KMS-11 (cell line): ENCODE measurements around the gene SMARCD3.

Source experiments
- H2AFZ ChIP-seq: fragments of 200-600 bp; sonication (generic); 2 replicates; pipeline ENCODE4 v1.6.1; 2016; ENCODE audit warnings: antibody characterized with exemption, mixed run types, low read depth
- H3K27ac ChIP-seq: fragments of 200-600 bp; sonication (generic); 2 replicates; pipeline ENCODE4 v1.6.1; 2016; ENCODE audit warnings: mild to moderate bottlenecking, mixed run types
- H3K27me3 ChIP-seq: fragments of 200-600 bp; sonication (generic); 2 replicates; pipeline ENCODE4 v1.6.1; 2017; ENCODE audit warnings: mild to moderate bottlenecking, low read depth, mixed run types, moderate library complexity; ENCODE audit not compliant: insufficient read depth
- H3K36me3 ChIP-seq: fragments of 200-600 bp; sonication (generic); 2 replicates; pipeline ENCODE4 v1.6.1; 2017; ENCODE audit warnings: mild to moderate bottlenecking, mixed run types; ENCODE audit not compliant: insufficient read depth
- H3K4me1 ChIP-seq: fragments of 200-600 bp; sonication (generic); 2 replicates; pipeline ENCODE4 v1.6.1; 2016; ENCODE audit warnings: mild to moderate bottlenecking, low read depth, mixed run types; ENCODE audit not compliant: poor library complexity, severe bottlenecking
- H3K4me2 ChIP-seq: fragments of 200-600 bp; sonication (generic); 2 replicates; pipeline ENCODE4 v1.7.0; 2016; ENCODE audit warnings: mild to moderate bottlenecking, mixed run types
- H3K4me3 ChIP-seq: fragments of 200-600 bp; sonication (generic); IDR thresholded peaks from 2 replicates; pipeline ENCODE4 v1.6.1; 2017; ENCODE audit warnings: low read depth, low read length, mixed read lengths; ENCODE audit not compliant: insufficient read depth
- H3K79me2 ChIP-seq: fragments of 200-600 bp; sonication (generic); 2 replicates; pipeline ENCODE4 v1.6.1; 2016; ENCODE audit warnings: low read depth, mixed run types; ENCODE audit not compliant: insufficient read depth
- H3K9ac ChIP-seq: fragments of 200-600 bp; sonication (generic); 2 replicates; pipeline ENCODE4 v1.6.1; 2016; ENCODE audit warnings: mild to moderate bottlenecking, mixed run types
- H4K20me1 ChIP-seq: fragments of 200-600 bp; sonication (generic); 2 replicates; pipeline ENCODE4 v1.6.1; 2016; ENCODE audit warnings: mild to moderate bottlenecking, mixed run types; ENCODE audit not compliant: insufficient read depth
- TF ChIP-seq, protein P1 (sequence below): fragments of 200-600 bp; sonication (generic); conservative IDR thresholded peaks from 2 replicates; pipeline ENCODE4 v1.6.1; 2017; ENCODE audit warnings: low read depth, mild to moderate bottlenecking, antibody characterized with exemption, low read length, moderate library complexity, mixed read lengths

The SMARCD3 gene

DNA sequence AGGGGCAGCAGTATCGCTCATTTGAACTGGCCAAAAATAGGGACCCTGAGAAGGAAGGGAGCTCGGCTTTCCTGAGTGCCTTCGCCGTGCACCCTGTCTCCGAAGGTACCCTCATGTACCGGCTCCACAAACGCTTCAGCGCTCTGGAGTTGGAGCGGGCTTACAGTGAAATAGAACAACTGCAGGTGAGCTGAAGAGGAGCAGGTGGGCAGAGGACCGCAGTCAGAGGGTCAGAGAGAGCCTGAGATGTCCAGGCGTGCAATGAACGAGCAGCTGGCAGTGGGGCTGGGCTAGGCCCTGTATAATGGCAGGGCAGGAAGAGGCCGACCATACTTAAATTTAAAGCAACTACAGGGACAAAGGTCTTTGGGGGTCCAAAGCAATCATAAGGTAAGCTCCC lies 12.1 kb downstream of the SMARCD3 start:
- Histone ChIP-seq H2AFZ (no peak overlapping the region), H3K27me3 (no peaks in the 10 kb centered on the region), H3K4me1 (peaks cover 15% of the 10 kb centered on the region), H3K4me3 (no peak overlapping the region), H3K4me2 (no peak overlapping the region), H4K20me1 (no peaks in the 10 kb centered on the region), H3K27ac (no peak overlapping the region), H3K9ac (no peak overlapping the region), H3K79me2 (peaks cover 34% of the 10 kb centered on the region), H3K36me3 (no peaks in the 10 kb centered on the region; the same call in 1 of the 2 replicates)
- TF ChIP-seq, protein P1, sequence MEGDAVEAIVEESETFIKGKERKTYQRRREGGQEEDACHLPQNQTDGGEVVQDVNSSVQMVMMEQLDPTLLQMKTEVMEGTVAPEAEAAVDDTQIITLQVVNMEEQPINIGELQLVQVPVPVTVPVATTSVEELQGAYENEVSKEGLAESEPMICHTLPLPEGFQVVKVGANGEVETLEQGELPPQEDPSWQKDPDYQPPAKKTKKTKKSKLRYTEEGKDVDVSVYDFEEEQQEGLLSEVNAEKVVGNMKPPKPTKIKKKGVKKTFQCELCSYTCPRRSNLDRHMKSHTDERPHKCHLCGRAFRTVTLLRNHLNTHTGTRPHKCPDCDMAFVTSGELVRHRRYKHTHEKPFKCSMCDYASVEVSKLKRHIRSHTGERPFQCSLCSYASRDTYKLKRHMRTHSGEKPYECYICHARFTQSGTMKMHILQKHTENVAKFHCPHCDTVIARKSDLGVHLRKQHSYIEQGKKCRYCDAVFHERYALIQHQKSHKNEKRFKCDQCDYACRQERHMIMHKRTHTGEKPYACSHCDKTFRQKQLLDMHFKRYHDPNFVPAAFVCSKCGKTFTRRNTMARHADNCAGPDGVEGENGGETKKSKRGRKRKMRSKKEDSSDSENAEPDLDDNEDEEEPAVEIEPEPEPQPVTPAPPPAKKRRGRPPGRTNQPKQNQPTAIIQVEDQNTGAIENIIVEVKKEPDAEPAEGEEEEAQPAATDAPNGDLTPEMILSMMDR, result no peak

DNA sequence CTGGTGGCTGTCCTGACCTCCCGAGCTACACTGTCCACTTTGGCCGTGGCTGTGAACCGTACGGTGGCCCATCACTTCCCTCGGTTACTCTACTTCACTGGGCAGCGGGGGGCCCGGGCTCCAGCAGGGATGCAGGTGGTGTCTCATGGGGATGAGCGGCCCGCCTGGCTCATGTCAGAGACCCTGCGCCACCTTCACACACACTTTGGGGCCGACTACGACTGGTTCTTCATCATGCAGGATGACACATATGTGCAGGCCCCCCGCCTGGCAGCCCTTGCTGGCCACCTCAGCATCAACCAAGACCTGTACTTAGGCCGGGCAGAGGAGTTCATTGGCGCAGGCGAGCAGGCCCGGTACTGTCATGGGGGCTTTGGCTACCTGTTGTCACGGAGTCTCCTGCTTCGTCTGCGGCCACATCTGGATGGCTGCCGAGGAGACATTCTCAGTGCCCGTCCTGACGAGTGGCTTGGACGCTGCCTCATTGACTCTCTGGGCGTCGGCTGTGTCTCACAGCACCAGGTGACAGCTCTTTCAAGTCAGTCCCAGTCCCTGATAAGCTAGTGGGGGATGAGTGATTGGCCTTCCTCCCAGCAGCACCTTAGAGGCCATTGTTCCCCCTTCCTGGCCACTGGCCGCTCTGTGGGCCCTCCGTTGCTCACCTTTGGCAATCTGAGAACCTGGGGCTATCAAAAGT lies 13.3 kb downstream of the SMARCD3 start:
- Histone ChIP-seq H3K4me2 (no peak overlapping the region), H3K27me3 (no peaks in the 10 kb centered on the region), H4K20me1 (no peaks in the 10 kb centered on the region), H3K27ac (no peak overlapping the region), H3K4me1 (peaks cover 21% of the 10 kb centered on the region), H3K9ac (no peak overlapping the region), H3K79me2 (peaks cover 34% of the 10 kb centered on the region), H3K36me3 (no peaks in the 10 kb centered on the region; the same call in 1 of the 2 replicates), H2AFZ (no peak overlapping the region), H3K4me3 (no peak overlapping the region)
- TF ChIP-seq, protein P1, result no peak

DNA sequence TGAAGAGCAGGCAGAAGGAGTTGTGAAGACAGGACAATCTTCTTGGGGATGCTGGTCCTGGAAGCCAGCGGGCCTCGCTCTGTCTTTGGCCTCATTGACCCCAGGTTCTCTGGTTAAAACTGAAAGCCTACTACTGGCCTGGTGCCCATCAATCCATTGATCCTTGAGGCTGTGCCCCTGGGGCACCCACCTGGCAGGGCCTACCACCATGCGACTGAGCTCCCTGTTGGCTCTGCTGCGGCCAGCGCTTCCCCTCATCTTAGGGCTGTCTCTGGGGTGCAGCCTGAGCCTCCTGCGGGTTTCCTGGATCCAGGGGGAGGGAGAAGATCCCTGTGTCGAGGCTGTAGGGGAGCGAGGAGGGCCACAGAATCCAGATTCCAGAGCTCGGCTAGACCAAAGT lies 14.7 kb downstream of the SMARCD3 start:
- peak overlapping the region; percentile 80; the same call in 1 of the 2 replicates for H3K9ac ChIP-seq
- no peak overlapping the region for H3K4me3 ChIP-seq
- H3K36me3 ChIP-seq, result no peaks in the 10 kb centered on the region; the same call in 1 of the 2 replicates
- peak overlapping the region; percentile 67 for H3K4me2 ChIP-seq
- H2AFZ ChIP-seq, result no peak overlapping the region
- TF ChIP-seq, protein P1, result no peak
- peaks cover 34% of the 10 kb centered on the region for H3K79me2 ChIP-seq
- peak overlapping the region; percentile 54; the same call in 1 of the 2 replicates for H3K27ac ChIP-seq
- H3K27me3 ChIP-seq, result no peaks in the 10 kb centered on the region
- no peaks in the 10 kb centered on the region for H4K20me1 ChIP-seq
- H3K4me1 ChIP-seq, result peaks cover 21% of the 10 kb centered on the region

DNA sequence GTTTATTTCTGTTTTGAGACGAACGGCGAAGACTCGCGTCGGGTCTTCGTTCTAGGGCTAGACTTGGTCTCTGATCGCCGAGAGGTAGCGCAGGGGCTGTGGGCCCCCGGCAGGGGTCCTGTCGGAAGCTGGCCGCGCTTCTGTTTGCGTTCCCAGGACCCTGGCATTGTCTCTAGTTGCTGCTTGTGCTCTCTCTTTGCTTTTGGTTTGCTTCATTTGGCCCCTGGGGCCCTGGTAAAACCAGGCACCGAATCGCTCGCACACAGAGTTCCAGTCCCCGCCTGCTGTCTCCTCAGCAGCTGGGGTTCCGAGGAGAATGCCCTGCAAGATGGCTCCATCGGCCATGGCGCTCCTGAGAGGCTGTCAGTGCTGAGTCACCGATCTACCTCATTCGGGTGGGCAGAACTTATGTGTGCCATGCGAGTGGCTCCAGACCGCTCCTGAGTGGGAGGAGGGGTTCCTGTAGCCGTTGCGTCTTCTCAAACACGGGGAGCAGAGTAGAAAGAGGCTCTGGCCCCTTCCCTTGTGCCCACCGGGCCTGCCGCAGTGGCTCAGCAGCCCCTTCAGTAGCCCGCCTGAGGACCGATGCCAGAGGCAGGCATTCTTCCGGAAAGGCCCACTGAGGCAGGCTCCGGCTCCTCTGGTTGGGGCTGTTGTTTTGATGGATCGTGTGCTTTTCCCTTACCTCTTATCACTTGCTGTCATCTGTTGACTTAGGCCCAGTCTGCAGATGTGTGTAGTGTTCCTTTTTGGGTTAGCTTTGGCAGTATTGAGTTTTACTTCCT lies 15.4 kb downstream of the SMARCD3 start:
- Histone ChIP-seq H4K20me1 (no peaks in the 10 kb centered on the region), H3K9ac (peak overlapping the region; percentile 80), H3K27me3 (no peaks in the 10 kb centered on the region), H3K4me2 (peak overlapping the region; percentile 67), H3K4me3 (no peak overlapping the region), H2AFZ (peak overlapping the region; percentile 81), H3K36me3 (no peaks in the 10 kb centered on the region; the same call in 1 of the 2 replicates), H3K79me2 (peaks cover 34% of the 10 kb centered on the region), H3K4me1 (peaks cover 24% of the 10 kb centered on the region), H3K27ac (peak overlapping the region; percentile 54)
- TF ChIP-seq, protein P1, result no peak
